ENCODE measurements around the gene OR2AJ1.

OR2AJ1 gene

DNA sequence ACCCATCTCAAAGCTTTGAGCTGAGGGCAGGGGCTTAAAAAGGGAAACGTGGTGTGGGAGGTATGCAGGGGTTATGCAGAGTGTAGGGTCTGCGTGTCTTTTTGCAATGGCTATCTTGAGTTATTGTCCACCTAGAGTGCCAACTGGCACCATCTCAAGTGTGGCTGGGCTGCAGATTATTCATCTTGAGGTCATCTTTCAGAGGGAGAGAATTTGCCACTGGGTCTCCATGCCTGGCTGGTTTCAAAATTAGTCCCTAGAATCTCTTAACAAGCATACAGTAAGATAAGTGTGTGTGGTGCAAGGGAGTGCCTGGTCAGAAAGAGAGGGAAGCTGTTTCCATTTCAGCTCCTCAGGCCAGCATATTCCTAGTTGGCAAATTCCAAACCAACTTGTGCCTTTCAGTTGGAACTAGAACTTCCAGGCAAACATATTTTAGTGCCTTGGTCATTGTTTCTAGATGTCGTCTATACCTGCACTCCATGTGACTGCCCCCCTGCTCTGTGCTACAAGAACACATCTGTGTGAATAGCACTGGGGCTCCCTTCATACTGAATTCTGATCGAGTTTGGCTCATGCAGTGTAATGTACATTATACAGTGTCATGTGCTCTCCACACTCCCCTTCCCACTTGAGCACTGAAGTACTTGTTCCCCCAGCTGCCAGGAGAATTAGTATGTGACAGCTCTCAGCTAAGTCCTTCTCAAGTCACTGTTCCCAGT lies 9.6 kb upstream of the OR2AJ1 start:
- no peak for DNase-seq
- H3K9me3 ChIP-seq (ENCODE audit: severe bottlenecking) = no peaks in the 10 kb centered on the region
- peaks cover 18% of the 10 kb centered on the region for H3K27me3 ChIP-seq (ENCODE audit: insufficient read depth, low read depth, severe bottlenecking)
- no peak overlapping the region for H3K27ac ChIP-seq
- TF ChIP-seq, protein P1, sequence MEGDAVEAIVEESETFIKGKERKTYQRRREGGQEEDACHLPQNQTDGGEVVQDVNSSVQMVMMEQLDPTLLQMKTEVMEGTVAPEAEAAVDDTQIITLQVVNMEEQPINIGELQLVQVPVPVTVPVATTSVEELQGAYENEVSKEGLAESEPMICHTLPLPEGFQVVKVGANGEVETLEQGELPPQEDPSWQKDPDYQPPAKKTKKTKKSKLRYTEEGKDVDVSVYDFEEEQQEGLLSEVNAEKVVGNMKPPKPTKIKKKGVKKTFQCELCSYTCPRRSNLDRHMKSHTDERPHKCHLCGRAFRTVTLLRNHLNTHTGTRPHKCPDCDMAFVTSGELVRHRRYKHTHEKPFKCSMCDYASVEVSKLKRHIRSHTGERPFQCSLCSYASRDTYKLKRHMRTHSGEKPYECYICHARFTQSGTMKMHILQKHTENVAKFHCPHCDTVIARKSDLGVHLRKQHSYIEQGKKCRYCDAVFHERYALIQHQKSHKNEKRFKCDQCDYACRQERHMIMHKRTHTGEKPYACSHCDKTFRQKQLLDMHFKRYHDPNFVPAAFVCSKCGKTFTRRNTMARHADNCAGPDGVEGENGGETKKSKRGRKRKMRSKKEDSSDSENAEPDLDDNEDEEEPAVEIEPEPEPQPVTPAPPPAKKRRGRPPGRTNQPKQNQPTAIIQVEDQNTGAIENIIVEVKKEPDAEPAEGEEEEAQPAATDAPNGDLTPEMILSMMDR (IDR thresholded peaks at IDR 0.05; ENCODE audit: low read depth, low read length) = no peak
- no peak overlapping the region for H3K4me3 ChIP-seq (ENCODE audit: low read depth, low read length)
- H3K36me3 ChIP-seq = no peaks in the 10 kb centered on the region

DNA sequence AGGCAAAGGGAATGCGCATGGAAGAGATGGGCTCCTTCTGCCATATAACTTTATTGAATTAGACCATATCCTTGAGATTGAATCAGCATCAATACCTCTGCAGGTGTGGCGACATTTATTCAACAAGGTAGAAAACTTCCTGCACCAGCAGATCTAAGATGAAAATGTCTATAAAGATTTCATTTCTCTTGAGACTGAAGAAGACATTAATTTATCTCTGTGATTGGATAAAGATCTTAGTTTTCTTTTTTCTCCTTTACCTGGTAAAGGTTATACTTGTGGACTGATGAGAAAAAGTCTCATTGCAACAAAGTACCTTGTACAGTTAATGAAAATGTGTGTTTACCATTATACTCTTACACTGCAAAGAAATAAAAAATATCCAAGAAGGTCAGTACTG lies 4.7 kb upstream of the OR2AJ1 start, which contains the start of gene OR2T8:
Gene OR2T8, plus strand, starts transcription at position 301 of the 400 bp plus-strand sequence. CDS start 766 bp downstream, outside the sequence.
- TF ChIP-seq, protein P1 (IDR thresholded peaks at IDR 0.05; ENCODE audit: low read depth, low read length) = no peak
- Histone ChIP-seq H3K36me3 (no peaks in the 10 kb centered on the region), H3K9me3 (ENCODE audit: severe bottlenecking) (no peaks in the 10 kb centered on the region), H3K27ac (no peak within 1 kb of the TSS), H3K4me3 (ENCODE audit: low read depth, low read length) (no peak within 1 kb of the TSS), H3K27me3 (ENCODE audit: insufficient read depth, low read depth, severe bottlenecking) (peaks cover 37% of the 10 kb centered on the region)
- no peak for DNase-seq

DNA sequence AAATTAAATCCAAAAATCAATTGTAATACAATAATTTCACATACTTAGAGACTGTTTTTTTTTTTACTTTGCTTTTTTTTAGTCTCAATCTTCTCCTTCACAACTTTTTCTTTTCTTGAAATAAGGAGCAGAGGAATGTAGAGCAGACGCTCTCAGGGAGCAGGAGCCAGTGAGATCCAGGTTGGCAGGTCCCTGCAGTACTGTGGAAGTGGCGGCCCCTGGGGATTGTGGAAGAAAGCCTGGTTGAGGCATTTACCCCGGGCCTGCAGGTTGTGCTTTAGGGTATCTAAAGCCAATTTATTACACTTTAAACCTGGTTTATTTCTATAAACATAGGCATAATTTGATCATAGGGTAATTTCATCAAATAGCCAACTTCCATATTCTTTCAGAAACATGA lies 748 bp upstream of the OR2AJ1 start:
- Histone ChIP-seq H3K4me3 (ENCODE audit: low read depth, low read length) (no peak overlapping the region), H3K27ac (no peak overlapping the region), H3K9me3 (ENCODE audit: severe bottlenecking) (no peaks in the 10 kb centered on the region), H3K27me3 (ENCODE audit: insufficient read depth, low read depth, severe bottlenecking) (peaks cover 54% of the 10 kb centered on the region), H3K36me3 (no peaks in the 10 kb centered on the region)
- DNase-seq = no peak
- TF ChIP-seq, protein P1 (IDR thresholded peaks at IDR 0.05; ENCODE audit: low read depth, low read length) = no peak

DNA sequence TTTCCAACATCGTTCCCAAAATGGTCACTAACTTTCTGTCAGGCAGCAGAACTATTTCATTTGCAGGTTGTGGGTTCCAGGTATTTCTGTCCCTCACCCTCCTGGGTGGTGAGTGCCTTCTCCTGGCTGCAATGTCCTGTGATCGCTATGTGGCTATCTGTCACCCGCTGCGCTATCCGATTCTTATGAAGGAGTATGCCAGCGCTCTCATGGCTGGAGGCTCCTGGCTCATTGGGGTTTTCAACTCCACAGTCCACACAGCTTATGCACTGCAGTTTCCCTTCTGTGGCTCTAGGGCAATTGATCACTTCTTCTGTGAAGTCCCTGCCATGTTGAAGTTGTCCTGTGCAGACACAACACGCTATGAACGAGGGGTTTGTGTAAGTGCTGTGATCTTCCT lies 9.3 kb downstream of the OR2AJ1 start:
- no peak overlapping the region for H3K4me3 ChIP-seq (ENCODE audit: low read depth, low read length)
- H3K27me3 ChIP-seq (ENCODE audit: insufficient read depth, low read depth, severe bottlenecking) = peaks cover 54% of the 10 kb centered on the region
- DNase-seq = no peak
- no peak overlapping the region for H3K27ac ChIP-seq
- peaks cover 6% of the 10 kb centered on the region for H3K9me3 ChIP-seq (ENCODE audit: severe bottlenecking)
- TF ChIP-seq, protein P1 (IDR thresholded peaks at IDR 0.05; ENCODE audit: low read depth, low read length) = no peak
- no peaks in the 10 kb centered on the region for H3K36me3 ChIP-seq

DNA sequence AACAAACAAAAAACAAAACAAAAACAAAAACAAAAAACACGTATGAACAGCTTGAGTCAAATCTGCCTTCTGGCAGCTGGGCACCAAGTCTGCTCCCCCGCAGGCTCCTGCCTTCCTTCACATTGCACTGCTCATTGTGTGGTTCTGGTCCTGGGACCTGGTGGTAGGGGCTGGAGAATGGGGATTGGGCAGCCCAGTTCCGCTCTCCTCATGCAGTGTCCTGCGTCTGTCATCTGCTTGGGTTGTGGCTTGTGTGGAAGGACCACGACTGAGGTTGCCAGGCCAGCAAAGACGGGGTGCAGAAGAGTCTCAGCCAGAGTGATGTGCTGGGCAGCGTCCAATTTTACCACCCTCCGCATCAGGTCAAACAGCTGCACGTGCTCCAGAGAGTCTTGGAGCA lies 11.1 kb downstream of the OR2AJ1 start:
- H3K4me3 ChIP-seq (ENCODE audit: low read depth, low read length) = no peak overlapping the region
- peaks cover 47% of the 10 kb centered on the region for H3K27me3 ChIP-seq (ENCODE audit: insufficient read depth, low read depth, severe bottlenecking)
- TF ChIP-seq, protein P1 (IDR thresholded peaks at IDR 0.05; ENCODE audit: low read depth, low read length) = no peak
- no peak for DNase-seq
- H3K27ac ChIP-seq = no peak overlapping the region
- H3K9me3 ChIP-seq (ENCODE audit: severe bottlenecking) = peaks cover 6% of the 10 kb centered on the region
- no peaks in the 10 kb centered on the region for H3K36me3 ChIP-seq

DNA sequence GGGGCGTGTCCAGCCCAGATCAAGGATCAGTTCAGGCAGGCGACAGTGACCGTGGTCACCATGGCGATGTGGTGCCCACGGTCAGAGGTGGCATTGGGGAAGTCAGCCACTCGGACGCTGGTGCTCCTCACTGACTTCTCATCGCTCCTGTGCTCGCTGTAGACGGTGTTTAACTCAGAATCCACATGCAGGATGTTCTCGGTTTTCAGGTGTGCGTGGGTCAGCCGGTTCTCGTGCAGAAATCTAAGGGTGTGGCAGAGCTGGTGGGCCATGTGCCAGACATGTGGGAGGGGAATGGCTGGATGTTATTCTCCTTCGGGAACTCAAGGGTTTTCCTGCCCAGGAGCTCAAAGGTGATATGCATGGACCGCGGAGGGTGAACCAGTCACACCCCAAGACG lies 11.7 kb downstream of the OR2AJ1 start:
- TF ChIP-seq, protein P1 (IDR thresholded peaks at IDR 0.05; ENCODE audit: low read depth, low read length) = no peak
- Histone ChIP-seq H3K27me3 (ENCODE audit: insufficient read depth, low read depth, severe bottlenecking) (peaks cover 41% of the 10 kb centered on the region), H3K36me3 (no peaks in the 10 kb centered on the region), H3K27ac (no peak overlapping the region), H3K4me3 (ENCODE audit: low read depth, low read length) (no peak overlapping the region), H3K9me3 (ENCODE audit: severe bottlenecking) (peaks cover 6% of the 10 kb centered on the region)
- no peak for DNase-seq
